IPS DF 4.7 (cell line): ENCODE results near the gene UBASH3B.

ENCODE experiments used
- DNase-seq: peaks from one replicate; pipeline ENCODE4 v3.0.0-alpha.2; 2013; ENCODE audit warnings: low spot score; ENCODE audit errors: extremely low read depth

Gene UBASH3B

DNA sequence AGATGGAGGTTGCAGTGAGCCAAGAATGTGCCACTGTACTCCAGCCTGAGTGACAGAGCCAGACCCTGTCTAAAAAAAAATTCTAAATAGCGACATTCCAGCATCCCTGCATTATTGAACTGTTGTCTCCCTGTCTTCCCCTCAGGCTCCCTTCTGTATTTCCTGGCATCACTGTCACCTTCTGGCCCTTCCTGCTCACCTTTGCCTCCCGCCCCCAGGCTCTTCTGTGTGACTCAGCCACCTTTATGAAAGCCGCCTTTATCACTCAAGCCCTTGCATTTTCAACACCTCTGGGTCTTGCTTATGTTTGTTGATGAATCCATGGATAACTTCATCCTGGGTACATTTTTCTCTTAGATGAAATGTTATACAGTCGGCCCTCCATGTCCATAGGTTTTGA, 21.1 kb downstream of the UBASH3B start:
- DNase-seq, result no peak

DNA sequence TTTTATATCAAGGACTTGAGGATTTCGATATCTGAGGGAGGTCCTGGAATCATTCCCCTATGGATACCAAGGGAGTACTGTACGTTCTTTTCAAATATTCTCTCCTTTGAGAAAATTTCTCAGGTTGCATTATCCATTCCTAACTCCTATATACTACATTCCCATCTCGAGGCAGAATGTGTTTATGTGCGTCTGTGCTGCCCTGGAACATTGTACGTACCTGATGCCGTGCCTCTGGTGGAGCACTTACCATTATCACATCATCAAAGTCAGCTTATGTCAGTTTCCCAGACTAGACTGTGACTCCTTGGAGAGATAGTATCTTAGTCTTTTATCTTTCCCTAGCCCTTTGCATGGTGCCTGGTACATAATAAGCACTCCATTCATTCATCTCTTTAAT, 21.7 kb downstream of the UBASH3B start:
- DNase-seq, result no peak

DNA sequence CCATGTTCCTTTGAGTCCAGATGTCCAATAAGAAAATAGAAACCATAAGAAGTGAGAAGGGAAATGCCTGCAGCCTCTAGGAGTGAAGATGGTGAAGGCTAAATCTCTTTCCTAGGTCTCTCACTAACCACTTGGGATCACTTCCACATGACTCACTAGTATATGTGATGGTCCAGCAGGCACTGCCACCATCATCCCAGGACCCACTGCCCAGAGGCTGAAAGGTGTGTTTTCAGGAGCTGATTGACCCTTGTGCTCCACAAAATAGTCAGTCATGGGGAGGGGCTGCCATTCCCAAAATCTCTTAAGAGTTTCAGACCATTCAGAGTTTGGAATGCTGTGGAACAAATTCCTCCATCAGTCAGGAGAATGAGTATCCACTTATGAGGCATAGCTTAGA, 22.9 kb downstream of the UBASH3B start:
- no peak for DNase-seq

DNA sequence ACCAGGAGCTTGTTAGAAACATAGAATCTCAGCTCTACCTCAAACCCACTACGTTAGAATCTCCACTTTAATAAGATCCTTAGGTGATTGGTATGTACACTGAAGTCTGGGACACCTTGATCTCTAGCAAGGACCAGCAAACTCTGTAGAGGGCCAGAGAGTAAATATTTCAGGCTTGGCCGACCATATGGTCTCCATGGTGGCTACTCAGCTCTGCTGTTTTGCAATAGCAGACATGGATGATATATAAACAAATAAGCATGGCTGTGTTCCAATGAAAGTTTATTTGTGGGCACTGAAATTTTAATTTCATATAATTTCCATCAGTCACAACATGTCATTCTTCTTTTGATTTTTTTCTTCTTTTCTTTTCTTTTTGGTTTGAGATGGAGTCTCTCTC, 23.9 kb downstream of the UBASH3B start:
- DNase-seq, result no peak

DNA sequence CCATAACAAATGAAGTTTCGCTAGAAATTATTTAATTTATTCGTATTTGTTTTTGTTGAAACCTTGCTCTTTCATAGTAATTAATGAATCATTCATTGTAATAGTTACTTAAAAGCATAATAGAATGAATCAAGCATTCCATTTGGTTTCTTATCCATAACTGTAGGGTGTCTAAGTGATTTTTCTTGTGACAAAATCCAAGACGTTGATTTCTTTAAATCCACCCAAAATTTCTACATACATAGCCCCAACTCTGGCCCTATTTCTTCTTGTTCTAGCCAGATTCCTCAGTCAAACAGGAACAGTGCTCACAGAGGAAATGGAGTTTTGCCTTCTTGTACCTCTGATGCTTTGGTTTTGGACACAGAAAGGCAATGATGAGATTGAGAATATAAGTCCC, 25.5 kb downstream of the UBASH3B start:
- DNase-seq, result no peak

DNA sequence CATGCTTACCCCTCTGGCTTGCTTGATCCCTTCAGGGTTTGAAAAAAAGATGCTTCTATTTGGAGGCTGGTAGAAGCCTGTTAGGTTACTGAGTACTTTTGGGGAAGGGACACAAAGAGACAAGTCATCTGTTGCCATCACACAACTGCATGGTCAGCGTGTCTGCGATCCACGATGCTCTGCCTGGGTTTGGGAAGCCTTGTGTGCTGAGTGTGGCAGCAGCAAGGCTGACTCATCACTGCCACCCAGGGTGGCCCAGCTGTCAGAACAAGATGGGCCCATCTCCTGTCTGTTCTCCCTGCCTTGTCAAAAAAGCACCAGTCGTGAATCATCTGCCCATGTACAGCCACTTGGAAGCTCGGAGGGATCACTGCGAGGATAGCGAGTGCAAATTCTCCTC, 26.2 kb downstream of the UBASH3B start:
- DNase-seq, result no peak

DNA sequence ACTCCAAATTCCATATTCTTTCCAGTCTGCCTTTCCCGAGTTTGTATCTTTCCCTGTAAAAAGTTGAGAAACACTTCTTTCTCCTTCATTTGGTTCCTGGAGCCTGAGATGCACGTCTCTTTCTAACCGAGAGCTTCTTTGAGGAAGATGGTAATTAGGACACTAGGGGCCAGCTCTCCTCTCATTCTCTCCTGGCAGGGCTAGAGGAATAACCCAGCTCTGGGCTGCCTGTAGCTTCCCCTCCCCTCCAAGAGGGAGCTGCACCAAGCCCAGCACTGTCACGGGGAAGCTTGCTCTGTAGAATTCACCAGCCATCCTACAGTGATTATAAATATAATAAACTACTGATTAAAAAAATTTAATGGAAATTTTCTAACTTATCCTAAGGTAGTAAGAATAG, 26.9 kb downstream of the UBASH3B start:
- DNase-seq, result no peak

DNA sequence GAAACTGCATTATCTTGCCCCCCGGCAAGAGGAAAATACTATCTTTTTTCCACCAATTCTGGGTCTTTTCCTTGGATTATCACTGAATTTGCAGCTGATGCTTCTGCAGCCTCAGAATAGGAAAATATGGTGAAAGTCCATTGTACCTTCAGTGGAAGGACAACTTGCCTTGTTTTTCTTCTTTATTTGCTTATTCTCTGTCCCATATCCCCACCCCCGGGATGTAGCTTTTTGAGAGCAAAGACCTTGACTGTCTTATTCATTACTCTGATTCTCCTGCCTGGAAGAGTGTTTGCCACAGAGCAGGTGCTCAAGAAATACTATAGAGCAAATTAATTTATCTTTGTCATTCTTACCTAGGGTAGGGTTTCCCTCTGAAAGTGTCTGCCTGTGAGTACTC, 29.5 kb downstream of the UBASH3B start:
- DNase-seq, result no peak

DNA sequence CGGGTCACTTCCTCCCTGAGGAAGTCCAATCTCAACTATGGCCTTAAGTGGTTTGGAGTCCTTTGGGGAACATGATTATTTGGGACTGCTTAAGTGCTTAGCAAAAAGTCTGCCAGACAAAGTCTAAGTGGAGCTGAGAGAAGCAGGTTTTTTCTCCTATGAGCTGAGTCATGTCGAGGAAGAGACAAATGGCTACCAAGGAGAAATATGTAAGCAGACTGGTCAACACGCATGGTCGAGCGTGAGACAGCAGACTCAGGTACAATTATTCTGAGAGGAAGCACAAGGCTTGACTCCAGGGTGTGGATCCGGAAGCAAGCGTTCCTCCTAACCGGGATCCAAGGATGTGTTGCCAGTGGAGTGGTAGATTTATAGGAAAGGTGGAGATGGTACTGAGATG, 30.6 kb downstream of the UBASH3B start:
- no peak for DNase-seq

DNA sequence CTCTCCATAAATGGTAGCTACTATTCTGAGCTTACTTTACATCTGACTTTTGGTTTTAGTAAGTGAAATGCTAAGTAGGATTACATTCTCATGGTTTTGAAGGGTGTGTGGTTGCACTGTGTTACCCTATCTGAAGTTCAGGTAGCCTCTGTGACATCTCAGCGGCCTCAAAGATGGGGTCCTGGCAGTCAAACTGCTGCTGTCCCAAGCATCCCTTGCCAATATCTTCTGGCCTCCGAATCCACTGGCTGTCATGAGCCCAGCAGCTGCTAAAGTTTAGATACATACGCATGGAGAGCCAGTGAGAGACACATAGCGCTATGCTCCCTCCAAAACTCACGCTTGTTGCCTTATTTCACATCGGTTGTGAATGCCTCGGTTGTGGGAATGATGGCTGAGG, 34.9 kb downstream of the UBASH3B start:
- no peak for DNase-seq

DNA sequence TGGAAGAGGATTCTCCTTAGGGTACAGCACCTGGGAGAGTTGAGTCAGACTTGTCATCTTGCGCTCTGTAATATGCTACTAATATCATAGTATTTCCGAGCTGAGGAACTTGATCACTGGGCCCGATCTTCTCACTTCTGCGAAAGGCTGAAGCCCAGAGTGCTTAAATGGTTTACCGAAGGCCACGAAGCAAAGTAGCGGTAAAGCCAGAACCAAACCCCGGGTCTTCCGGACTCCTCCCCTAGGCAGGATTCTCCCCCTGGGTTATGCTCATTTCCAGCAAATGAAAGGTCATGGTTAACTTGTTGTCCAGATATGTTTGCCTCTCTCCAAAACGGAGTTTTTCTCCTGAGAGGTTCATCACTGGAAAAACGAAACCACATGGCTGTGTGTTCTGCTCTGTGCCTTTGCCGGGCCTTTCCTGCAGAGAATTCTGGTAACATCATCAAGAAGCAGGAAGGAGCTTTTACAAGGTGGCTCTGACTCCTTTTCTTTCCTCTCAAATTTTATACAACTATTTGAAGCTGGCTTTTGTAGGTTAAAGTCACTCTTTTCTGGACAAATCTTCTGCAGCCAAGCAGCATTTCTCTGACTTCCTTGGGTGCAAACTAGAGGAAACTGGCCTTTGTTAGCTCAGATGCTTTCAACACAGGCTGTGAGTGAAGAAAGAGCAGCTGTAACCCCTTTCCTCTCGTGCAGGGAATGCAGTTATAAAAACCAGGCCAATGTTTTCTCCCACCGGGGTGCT, 35.5 kb downstream of the UBASH3B start:
- DNase-seq, result no peak

DNA sequence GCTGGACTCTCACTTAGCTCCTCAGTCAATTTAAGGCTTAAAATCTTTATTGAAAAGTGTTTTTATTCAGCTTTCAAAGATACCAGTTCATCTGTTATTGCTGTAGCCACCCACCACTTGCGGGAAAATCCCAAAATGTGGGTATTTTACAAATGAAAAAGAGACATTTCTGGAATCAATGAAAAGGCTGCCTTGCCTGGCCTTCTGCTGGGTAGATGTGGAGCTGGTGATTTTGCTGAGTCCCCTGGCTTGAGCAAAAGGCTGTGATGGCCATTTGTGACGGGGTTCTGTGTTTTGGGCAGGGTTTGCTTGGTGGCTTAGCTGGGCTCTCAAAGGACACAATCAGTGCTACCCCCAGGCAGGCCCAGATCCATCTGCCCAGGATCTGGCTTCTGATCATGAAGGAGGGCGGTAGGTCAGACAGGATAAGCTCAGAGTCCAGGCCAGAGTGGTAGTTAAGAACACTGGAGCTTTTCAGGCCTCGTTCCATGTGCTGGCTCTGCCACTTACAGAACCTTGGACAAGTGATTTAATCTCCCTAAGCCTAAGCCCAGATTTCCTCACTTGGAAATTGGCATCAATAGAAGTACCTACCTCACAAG, 36.1 kb downstream of the UBASH3B start:
- no peak for DNase-seq

DNA sequence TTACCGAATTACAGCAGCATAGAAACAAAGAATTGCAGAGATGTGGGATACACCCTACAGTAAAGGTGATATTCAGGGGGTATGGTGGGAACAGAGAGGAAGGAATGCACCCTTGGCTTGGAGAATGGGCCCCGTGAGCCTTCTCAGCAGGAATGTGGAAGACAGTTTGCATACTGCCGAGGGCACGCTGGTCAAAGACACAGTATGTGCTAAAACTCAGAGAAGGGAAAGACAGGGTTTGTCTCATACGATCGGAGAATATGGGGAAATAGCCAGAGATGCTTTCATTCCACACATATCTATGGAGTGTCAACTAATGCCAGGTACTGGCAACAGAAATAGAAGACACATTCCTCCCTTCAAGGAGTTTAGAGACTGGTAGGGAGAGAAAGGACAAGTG, 36.9 kb downstream of the UBASH3B start:
- no peak for DNase-seq

DNA sequence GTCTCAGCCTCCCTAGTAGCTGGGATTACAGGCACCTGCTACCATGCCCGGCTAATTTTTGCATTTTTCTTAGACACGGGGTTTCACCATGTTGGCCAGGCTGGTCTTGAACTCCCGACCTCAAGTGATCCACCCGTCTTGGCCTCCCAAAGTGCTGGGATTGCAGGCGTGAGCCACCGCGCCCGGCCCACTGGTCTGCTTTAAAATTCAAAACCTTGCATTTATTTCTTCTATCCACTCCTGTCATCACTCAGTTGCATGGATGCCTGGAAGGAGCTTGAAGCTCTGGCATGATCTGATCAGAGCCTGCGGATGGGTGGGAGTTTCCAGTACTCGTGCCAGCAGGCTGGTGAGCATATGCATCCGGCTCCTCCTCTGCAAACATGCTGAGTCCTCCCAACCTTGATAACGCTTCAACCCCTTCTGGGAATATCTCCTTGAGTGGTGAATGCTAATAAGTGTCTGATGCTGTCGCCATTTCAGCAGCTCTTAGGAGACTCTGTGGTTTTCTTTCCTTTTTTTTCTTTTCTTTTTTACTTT, 39.6 kb downstream of the UBASH3B start:
- no peak for DNase-seq

DNA sequence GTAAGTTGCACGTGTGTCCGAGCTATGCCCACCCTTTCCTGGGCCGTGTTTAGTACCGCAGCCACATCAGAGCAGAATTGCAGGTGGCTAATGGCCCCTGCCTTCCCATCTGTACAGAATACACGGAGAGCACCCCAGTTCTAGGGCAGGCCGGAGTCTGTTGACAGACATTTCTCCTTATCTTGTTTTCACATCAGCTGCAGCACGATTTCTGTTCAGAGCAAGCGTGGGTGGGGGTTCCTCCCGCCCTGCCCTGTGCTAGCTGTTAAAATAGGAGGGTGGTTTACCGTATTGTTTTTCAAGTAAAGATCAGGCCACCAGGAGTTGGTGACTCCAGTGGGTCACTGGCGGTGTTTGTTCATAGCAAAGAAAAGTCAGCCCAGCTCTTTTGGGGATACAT, 41.1 kb downstream of the UBASH3B start:
- DNase-seq, result no peak

DNA sequence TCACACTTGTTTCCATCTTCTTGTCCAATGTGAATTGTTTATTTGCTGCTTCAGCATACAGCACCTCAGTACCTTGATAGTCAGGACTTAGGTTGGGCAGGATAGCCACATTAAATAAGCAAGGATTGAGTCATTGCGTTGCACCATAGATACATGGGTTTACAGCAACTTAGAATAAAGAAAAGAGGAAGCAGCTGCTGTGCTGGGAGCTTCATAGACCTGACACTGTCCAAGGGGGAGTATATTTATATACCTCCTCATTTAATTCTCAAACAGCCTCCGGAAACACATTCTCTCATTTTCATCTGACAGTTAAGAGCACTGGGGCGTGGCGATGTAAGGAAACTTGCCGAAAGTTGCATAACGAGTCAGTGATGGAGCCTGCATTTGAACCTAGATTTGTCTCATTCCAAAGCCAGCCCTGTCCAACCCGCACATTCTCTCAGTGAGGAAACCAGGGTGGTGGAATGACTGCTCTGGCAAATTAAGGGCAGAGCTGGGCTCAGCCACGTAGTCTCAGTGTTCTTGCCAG, 42.2 kb downstream of the UBASH3B start:
- DNase-seq, result no peak

DNA sequence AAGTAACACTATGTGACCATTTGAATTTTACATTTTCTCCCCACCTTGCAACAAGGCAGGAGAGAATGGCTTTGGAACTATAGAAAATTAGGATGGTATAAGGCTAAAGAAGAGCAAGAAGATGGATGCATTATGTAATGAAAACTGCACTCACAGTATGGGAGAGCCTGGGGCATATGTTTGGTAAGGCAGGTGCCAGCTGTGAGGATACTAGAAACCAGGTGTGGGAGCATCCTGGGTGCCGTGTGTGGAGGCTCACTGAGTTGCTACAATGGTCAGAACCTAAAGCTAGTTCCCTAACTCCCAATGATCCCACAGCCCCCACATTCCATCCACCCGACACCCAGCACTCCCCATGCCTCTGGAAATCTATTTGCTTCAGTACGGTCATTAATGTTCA, 42.9 kb downstream of the UBASH3B start:
- DNase-seq, result no peak

DNA sequence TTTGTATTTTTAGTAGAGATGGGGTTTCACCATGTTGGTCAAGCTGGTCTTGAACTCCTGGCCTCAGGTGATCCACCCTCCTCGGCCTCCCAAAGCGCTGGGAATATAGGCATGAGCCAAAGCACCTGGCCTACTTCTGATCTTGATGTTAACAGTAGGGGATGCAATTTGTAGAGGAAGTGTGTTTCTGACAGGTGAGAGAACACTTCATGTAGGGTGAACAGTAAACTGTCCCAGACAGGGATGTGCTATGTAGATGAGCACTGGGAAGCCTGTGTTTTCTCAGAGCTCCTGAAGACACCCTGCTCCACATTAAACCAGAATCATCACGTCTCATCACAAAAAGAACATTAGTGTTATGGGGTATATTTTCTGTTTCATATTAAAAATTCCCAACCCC, 45.1 kb downstream of the UBASH3B start:
- DNase-seq, result no peak

DNA sequence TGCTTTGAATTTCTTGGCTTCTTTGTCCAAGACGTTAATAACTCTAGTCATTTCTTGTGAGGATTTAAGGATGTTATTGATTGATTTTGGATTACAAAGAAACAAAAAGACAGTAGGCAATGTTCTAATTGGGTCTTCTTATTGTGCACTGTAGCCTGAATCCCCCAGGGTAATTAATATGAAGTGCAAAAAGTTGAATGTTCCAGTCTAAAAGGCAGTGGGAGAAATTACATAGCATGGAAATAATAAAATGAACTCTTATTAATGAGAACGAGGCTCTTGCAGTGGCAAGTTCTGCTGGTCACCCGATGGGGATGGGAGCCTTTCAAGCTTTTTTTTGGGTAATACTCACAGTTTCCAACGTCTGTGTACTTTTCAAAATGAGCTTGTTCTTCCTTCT, 45.6 kb downstream of the UBASH3B start:
- no peak for DNase-seq

DNA sequence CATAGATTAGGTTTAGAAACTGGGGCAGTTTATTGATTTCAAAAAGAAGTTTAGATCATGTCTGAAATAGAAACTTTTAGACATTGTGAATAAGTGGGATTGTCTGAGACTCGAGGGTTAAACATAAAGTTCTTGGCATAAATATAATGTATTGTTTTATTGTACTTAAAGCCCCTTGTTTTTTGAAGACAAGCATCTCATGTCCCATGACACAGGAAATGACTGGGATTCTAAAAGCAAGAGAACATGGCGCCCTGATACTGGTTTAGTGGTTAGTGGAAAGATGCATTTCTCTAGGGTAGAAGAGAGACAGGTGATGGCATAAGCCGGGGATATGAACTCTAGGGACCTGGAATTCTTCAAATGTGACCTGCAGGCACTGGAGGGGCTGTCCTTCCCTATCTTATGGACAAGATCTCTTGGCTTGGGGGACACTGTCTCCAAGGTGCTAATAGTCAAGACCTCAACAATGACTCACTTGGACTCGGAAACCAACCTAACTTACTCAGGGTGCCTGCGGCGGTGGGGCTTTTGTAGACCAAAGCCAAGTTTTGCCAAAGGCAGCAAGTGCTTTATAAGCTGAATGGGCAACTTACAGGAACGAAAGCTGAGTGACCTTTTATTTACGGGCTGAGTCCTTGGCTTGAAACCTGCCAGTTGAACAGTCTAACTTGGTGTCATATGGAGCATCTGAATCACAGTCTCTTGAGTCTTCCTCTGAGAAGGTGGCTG, 48.2 kb downstream of the UBASH3B start:
- DNase-seq, result no peak

DNA sequence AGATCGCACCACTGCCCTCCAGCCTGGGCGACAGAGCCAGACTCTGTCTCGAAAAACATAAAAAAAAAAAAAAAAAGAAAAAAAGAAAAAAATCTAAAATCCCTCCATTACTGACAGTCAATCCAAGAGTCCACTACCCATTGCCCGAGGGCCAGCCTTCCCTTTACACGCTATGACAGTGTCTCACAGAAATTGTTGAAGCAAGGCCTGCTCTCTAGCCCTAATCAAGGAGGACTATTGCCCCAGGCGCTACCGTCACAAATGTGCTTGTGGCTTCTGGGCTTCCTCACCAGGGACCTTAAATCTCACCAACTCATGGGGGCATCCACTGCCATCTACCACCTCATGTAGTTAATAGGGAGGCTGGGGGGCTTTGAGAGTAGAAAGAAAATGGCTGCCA, 49.9 kb downstream of the UBASH3B start:
- no peak for DNase-seq
